ENCODE measurements around the gene RNF7. TPM values are rescaled to one million over a fixed set of nuclear protein-coding genes. Genes with fewer than 3 reads are reported as not detected.
"Not testable (repeated sequence)": the region's sequence is repeated elsewhere in the genome, so short reads cannot be mapped to it uniquely, and the experiment has no call there.

Gene RNF7
- total RNA-seq, 4 donors from 2014 or later, result 23.7 to 122 (median 58.5) TPM

DNA sequence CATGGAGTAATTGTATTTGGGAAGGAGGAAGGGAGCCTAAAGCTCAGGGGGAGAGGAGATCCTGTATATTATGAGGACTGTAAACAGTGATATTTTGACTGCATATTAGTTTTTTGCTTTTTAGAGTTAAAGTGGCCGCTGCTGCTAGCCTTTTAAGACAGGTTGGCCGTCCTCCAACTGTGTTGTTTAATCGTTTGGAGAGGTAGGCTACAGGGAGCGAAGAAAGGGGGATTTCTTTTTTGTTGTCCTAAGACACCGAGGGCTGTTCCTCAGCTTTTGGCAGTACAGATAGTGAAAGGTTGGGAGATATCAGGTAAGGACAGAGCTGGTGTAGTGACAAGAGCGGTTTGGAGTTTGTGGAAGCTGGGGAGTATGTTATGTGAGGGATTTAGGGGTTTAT lies 38.2 kb upstream of the RNF7 start:
- Histone ChIP-seq H3K27ac (no peak overlapping the region), H3K4me3 (no peak overlapping the region), H3K9me3 (no peaks in the 10 kb centered on the region), H3K36me3 (no peaks in the 10 kb centered on the region), H3K4me1 (no peaks in the 10 kb centered on the region), H3K27me3 (no peaks in the 10 kb centered on the region)
- intact Hi-C loops (cut with DNase I; ENCODE audit: low total_unique reads) (no loop called here), in situ Hi-C loops (cut with MboI; ENCODE audit: low pct_ligation_motif_present in 1 of 4, low pct_unique_long_range_greater_than_20kb in 1 of 4, low sequenced_read_pairs in 3 of 4) (no loop called here)
- WGBS, 2 donors (ENCODE audit: low coverage in 1 of 2), result 56 to 65% methylated on average over 6 of the region's 6 CpGs
- DNase-seq, result no peak
- no peak for TF ChIP-seq POLR2AphosphoS5 (IDR thresholded peaks at IDR 0.05)
- TF ChIP-seq POLR2A (IDR thresholded peaks at IDR 0.05), result no peak
- no peak for TF ChIP-seq CTCF (IDR thresholded peaks at IDR 0.05)
- TF ChIP-seq EP300 (IDR thresholded peaks at IDR 0.05; ENCODE audit: low read depth), result no peak

DNA sequence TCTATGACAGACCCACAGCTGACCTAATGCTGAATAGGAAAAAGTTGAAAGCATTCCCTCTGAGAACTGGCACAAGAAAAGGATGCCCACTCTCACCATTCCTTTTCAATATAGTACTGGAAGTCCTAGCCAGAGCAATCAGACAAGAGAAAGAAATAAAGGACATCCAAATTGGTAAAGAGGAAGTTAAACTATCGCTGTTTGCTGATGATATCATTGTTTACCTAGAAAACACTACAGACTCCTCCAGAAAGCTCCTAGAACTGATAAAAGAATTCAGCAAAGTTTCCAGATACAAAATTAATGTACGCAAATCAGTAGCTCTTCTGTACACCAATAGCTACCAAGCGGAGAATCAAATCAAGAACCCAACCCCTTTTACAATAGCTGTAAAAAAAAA lies 34.7 kb upstream of the RNF7 start:
- H3K4me3 ChIP-seq; H3K27me3 ChIP-seq; H3K27ac ChIP-seq; DNase-seq; intact Hi-C loops (cut with DNase I; ENCODE audit: low total_unique reads); H3K4me1 ChIP-seq; in situ Hi-C loops (cut with MboI; ENCODE audit: low pct_ligation_motif_present in 1 of 4, low pct_unique_long_range_greater_than_20kb in 1 of 4, low sequenced_read_pairs in 3 of 4); H3K9me3 ChIP-seq; H3K36me3 ChIP-seq: not testable (repeated sequence)
- WGBS, 2 donors (ENCODE audit: low coverage in 1 of 2), result 70 to 81% methylated on average over 3 of the region's 3 CpGs

DNA sequence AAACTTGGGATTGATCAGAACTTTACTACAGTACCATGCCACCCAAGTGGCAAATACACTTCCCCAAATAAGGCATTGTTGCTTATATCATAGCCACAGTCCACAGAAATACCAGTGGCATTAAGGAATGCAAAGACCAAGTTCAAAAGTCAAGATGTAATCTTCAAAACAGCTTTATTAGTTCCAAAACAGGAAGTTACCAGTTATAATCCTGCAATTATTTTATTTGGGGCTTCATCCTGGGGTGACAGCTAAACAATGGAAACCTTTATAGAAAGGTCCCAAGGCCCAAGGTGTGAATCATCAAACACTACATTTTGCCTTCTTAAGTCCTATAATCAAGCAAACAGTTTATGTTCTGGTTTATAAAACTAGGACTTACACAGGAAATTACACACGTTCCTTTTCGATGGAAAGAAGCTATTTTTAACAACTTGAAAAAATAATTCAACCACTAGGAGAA lies 30.3 kb upstream of the RNF7 start:
- in situ Hi-C loops (cut with MboI; ENCODE audit: low pct_ligation_motif_present in 1 of 4, low pct_unique_long_range_greater_than_20kb in 1 of 4, low sequenced_read_pairs in 3 of 4), result no loop called here
- intact Hi-C loops (cut with DNase I; ENCODE audit: low total_unique reads), result no loop called here
- H3K4me3 ChIP-seq, result no peak overlapping the region
- H3K36me3 ChIP-seq, result no peaks in the 10 kb centered on the region
- no peaks in the 10 kb centered on the region for H3K9me3 ChIP-seq
- no peak for DNase-seq
- no peak overlapping the region for H3K27ac ChIP-seq
- 34 to 45% methylated on average over 2 of the region's 2 CpGs for WGBS, 2 donors (ENCODE audit: low coverage in 1 of 2)
- peaks cover 0 to 3% (median 1%) of the 10 kb centered on the region in 4 donors for H3K4me1 ChIP-seq
- TF ChIP-seq EP300 (IDR thresholded peaks at IDR 0.05; ENCODE audit: low read depth), result no peak
- no peak for TF ChIP-seq POLR2AphosphoS5 (IDR thresholded peaks at IDR 0.05)
- TF ChIP-seq CTCF (IDR thresholded peaks at IDR 0.05), result no peak
- no peak for TF ChIP-seq POLR2A (IDR thresholded peaks at IDR 0.05)
- no peaks in the 10 kb centered on the region for H3K27me3 ChIP-seq

- WGBS, 2 donors (ENCODE audit: low coverage in 1 of 2), result 84% methylated on average over 4 of the region's 4 CpGs
- in situ Hi-C loops (cut with MboI; ENCODE audit: low pct_ligation_motif_present in 1 of 4, low pct_unique_long_range_greater_than_20kb in 1 of 4, low sequenced_read_pairs in 3 of 4) (no loop called here), intact Hi-C loops (cut with DNase I; ENCODE audit: low total_unique reads) (no loop called here)
- Histone ChIP-seq H3K36me3 (no peaks in the 10 kb centered on the region), H3K27me3 (no peaks in the 10 kb centered on the region), H3K27ac (no peak overlapping the region), H3K9me3 (no peaks in the 10 kb centered on the region), H3K4me3 (no peak overlapping the region), H3K4me1 (peaks cover 0 to 3% (median 1%) of the 10 kb centered on the region in 4 donors)
- TF ChIP-seq CTCF (IDR thresholded peaks at IDR 0.05), result no peak
- TF ChIP-seq POLR2AphosphoS5 (IDR thresholded peaks at IDR 0.05), result no peak
- no peak for TF ChIP-seq POLR2A (IDR thresholded peaks at IDR 0.05)
- TF ChIP-seq EP300 (IDR thresholded peaks at IDR 0.05; ENCODE audit: low read depth), result no peak
- no peak for DNase-seq
Observed at GRCh38 chr3:141708367-141708766, 29.7 kb upstream of the RNF7 start.

GRCh38 chr3:141709126-141709770 lies 28.9 kb upstream of the RNF7 start:
- H3K36me3 ChIP-seq, result no peaks in the 10 kb centered on the region
- no peak for TF ChIP-seq EP300 (IDR thresholded peaks at IDR 0.05; ENCODE audit: low read depth)
- TF ChIP-seq POLR2A (IDR thresholded peaks at IDR 0.05), result no peak
- TF ChIP-seq CTCF (IDR thresholded peaks at IDR 0.05), result no peak
- no peak for TF ChIP-seq POLR2AphosphoS5 (IDR thresholded peaks at IDR 0.05)
- no peak overlapping the region for H3K4me3 ChIP-seq
- in situ Hi-C loops (cut with MboI; ENCODE audit: low pct_ligation_motif_present in 1 of 4, low pct_unique_long_range_greater_than_20kb in 1 of 4, low sequenced_read_pairs in 3 of 4) (no loop called here), intact Hi-C loops (cut with DNase I; ENCODE audit: low total_unique reads) (no loop called here)
- no peaks in the 10 kb centered on the region for H3K9me3 ChIP-seq
- H3K27ac ChIP-seq, result no peak overlapping the region
- DNase-seq, result no peak
- peaks cover 0 to 3% (median 1%) of the 10 kb centered on the region in 4 donors for H3K4me1 ChIP-seq
- WGBS, 2 donors (ENCODE audit: low coverage in 1 of 2), result 92 to 97% methylated on average over 5 to 7 of the region's 7 CpGs
- H3K27me3 ChIP-seq, result no peaks in the 10 kb centered on the region

All from transverse colon (tissue), 4 donors.